ENCODE measurements around the gene CBFA2T2. TPM values are rescaled to one million over a fixed set of nuclear protein-coding genes. Genes with fewer than 3 reads are reported as not detected.

CBFA2T2 gene
- total RNA-seq, 2 experiments from 2014 or later, result 10.2 to 10.9 TPM

- Mint-ChIP-seq H3K27ac (no peak overlapping the region), H3K9me3 (no peaks in the 10 kb centered on the region), H3K36me3 (ENCODE audit: low read depth) (no peaks in the 10 kb centered on the region), H3K4me1 (ENCODE audit: low read depth) (peaks cover 21% of the 10 kb centered on the region), H3K27me3 (no peaks in the 10 kb centered on the region), H3K4me3 (no peak overlapping the region)
- POLR2A ChIA-PET, result interaction anchor here (0.7 kb wide), 1 partner anchor 72 kb away, joined by 3 read pairs; no protein-coding TSS in a partner anchor
- DNase-seq, result no peak
- intact Hi-C loops (cut with micrococcal nuclease), result no loop called here
- CTCF ChIA-PET, result no interaction called here
- ATAC-seq, result no peak
- no peak for TF ChIP-seq CTCF (IDR thresholded peaks at IDR 0.05)
These were observed 170.8 kb downstream of the CBFA2T2 start for GRCh38 chr20:33660685-33661058.

GRCh38 chr20:33662172-33662571 lies 172.3 kb downstream of the CBFA2T2 start, which contains the start of gene C20orf144:
TSS of gene C20orf144 (plus strand) at chr20:33662327. CDS start at chr20:33662346, 19 bp downstream.
- POLR2A ChIA-PET, result interaction anchor here (0.8 to 15.4 kb wide), 2 partner anchors 18 to 27 kb away, joined by 3 to 262 read pairs; partner anchors contain the start of gene NECAB3
- H3K4me1 Mint-ChIP-seq (ENCODE audit: low read depth), result peaks cover 29% of the 10 kb centered on the region
- intact Hi-C loops (cut with micrococcal nuclease), result no loop called here
- H3K4me3 Mint-ChIP-seq, result peak within 1 kb of the TSS; percentile 67
- H3K9me3 Mint-ChIP-seq, result no peaks in the 10 kb centered on the region
- DNase-seq (no peak), ATAC-seq (no peak)
- CTCF ChIA-PET, result interaction anchor here (1.8 to 4.2 kb wide), 2 partner anchors 10 to 25 kb away, joined by 4 to 20 read pairs; no protein-coding TSS in a partner anchor
- H3K27ac Mint-ChIP-seq, result peak within 1 kb of the TSS; percentile 39
- H3K27me3 Mint-ChIP-seq, result no peaks in the 10 kb centered on the region
- TF ChIP-seq CTCF (IDR thresholded peaks at IDR 0.05), result no peak
- no peaks in the 10 kb centered on the region for H3K36me3 Mint-ChIP-seq (ENCODE audit: low read depth)

GRCh38 chr20:33663161-33664084 lies 173.5 kb downstream of the CBFA2T2 start:
- no peak for TF ChIP-seq CTCF (IDR thresholded peaks at IDR 0.05)
- DNase-seq (peak; percentile 89), ATAC-seq (peak; percentile 71)
- peaks cover 31% of the 10 kb centered on the region for H3K4me1 Mint-ChIP-seq (ENCODE audit: low read depth)
- ChIA-PET CTCF (interaction anchor here (0.7 to 4.2 kb wide), 4 partner anchors 11 to 215 kb away, joined by 3 to 20 read pairs (median 4); no protein-coding TSS in a partner anchor), POLR2A (interaction anchor here (0.7 to 15.4 kb wide), 7 partner anchors 9 to 219 kb away, joined by 3 to 262 read pairs (median 5); partner anchors contain the start of gene NECAB3)
- H3K36me3 Mint-ChIP-seq (ENCODE audit: low read depth), result peaks cover 4% of the 10 kb centered on the region
- H3K4me3 Mint-ChIP-seq, result peak overlapping the region; percentile 67
- no peaks in the 10 kb centered on the region for H3K9me3 Mint-ChIP-seq
- intact Hi-C loops (cut with micrococcal nuclease), result no loop called here
- H3K27me3 Mint-ChIP-seq, result no peaks in the 10 kb centered on the region
- H3K27ac Mint-ChIP-seq, result peak overlapping the region; percentile 87

GRCh38 chr20:33664085-33664761 lies 174.3 kb downstream of the CBFA2T2 start:
- DNase-seq (no peak), ATAC-seq (no peak)
- Mint-ChIP-seq H3K4me1 (ENCODE audit: low read depth) (peaks cover 37% of the 10 kb centered on the region), H3K4me3 (peak overlapping the region; percentile 67), H3K9me3 (no peaks in the 10 kb centered on the region), H3K36me3 (ENCODE audit: low read depth) (peaks cover 10% of the 10 kb centered on the region), H3K27ac (peak overlapping the region; percentile 72), H3K27me3 (no peaks in the 10 kb centered on the region)
- ChIA-PET CTCF (interaction anchor here (0.7 to 4.7 kb wide), 7 partner anchors 12 to 219 kb away, joined by 3 to 30 read pairs (median 4); partner anchors contain the start of gene SNTA1), POLR2A (interaction anchor here (0.6 to 15.4 kb wide), 9 partner anchors 8 to 221 kb away, joined by 3 to 262 read pairs (median 4); partner anchors contain the start of gene NECAB3)
- intact Hi-C loops (cut with micrococcal nuclease), result no loop called here
- no peak for TF ChIP-seq CTCF (IDR thresholded peaks at IDR 0.05)
